GM19240 (cell line): ENCODE data around the gene CEACAM7.

ENCODE experiments used
- DNase-seq: peaks from one replicate; pipeline ENCODE4 v3.0.0; 2011; ENCODE audit warnings: low spot score; ENCODE audit not compliant: insufficient read length

The CEACAM7 gene

GRCh38 chr19:41700381-41701195 is 12.5 kb upstream of the CEACAM7 start:
- DNase-seq: no peak

DNA sequence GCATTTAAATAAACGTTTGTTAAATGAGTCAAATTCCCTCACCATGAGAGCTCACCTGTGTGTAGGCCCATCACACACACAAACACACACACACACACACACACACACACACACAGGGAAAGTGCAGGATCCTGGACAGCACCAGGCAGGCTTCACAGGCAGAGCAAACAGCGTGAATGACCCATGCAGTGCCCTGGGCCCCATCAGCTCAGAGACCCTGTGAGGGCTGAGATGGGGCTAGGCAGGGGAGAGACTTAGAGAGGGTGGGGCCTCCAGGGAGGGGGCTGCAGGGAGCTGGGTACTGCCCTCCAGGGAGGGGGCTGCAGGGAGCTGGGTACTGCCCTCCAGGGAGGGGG is 11.9 kb upstream of the CEACAM7 start:
- no peak for DNase-seq

DNA sequence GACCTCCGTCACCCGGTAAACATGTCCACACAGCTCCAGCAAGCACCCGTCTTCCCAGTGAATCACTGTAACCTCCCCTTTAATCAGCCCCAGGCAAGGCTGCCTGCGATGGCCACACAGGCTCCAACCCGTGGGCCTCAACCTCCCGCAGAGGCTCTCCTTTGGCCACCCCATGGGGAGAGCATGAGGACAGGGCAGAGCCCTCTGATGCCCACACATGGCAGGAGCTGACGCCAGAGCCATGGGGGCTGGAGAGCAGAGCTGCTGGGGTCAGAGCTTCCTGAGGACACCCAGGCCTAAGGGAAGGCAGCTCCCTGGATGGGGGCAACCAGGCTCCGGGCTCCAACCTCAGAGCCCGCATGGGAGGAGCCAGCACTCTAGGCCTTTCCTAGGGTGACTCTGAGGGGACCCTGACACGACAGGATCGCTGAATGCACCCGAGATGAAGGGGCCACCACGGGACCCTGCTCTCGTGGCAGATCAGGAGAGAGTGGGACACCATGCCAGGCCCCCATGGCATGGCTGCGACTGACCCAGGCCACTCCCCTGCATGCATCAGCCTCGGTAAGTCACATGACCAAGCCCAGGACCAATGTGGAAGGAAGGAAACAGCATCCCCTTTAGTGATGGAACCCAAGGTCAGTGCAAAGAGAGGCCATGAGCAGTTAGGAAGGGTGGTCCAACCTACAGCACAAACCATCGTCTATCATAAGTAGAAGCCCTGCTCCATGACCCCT is 11.3 kb upstream of the CEACAM7 start:
- DNase-seq: no peak

DNA sequence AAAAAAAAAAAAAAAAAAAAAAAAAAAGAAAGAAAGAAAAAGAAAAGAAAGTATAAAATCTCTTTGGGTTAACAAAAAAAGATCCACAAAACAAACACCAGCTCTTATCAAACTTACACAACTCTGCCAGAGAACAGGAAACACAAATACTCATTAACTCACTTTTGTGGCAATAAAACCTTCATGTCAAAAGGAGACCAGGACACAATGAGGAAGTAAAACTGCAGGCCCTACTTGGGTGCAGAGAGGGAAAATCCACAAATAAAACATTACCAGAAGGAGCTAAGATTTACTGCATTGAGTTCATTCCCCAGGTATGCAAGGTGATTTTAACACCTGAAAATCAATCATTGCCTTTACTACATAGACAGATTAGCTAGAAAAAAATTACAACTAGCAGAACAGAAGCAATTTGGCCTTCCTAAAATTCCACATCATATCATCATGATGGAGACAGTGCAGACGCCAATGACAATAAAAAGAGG is 10.7 kb upstream of the CEACAM7 start:
- no peak for DNase-seq

DNA sequence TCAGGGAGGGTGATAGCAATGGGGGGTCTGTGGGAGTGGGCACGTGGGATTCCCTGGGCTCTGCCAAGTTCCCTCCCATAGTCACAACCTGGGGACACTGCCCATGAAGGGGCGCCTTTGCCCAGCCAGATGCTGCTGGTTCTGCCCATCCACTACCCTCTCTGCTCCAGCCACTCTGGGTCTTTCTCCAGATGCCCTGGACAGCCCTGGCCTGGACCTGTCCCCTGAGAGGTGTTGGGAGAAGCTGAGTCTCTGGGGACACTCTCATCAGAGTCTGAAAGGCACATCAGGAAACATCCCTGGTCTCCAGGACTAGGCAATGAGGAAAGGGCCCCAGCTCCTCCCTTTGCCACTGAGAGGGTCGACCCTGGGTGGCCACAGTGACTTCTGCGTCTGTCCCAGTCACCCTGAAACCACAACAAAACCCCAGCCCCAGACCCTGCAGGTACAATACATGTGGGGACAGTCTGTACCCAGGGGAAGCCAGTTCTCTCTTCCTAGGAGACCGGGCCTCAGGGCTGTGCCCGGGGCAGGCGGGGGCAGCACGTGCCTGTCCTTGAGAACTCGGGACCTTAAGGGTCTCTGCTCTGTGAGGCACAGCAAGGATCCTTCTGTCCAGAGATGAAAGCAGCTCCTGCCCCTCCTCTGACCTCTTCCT is 9.3 kb upstream of the CEACAM7 start:
- no peak for DNase-seq

DNA sequence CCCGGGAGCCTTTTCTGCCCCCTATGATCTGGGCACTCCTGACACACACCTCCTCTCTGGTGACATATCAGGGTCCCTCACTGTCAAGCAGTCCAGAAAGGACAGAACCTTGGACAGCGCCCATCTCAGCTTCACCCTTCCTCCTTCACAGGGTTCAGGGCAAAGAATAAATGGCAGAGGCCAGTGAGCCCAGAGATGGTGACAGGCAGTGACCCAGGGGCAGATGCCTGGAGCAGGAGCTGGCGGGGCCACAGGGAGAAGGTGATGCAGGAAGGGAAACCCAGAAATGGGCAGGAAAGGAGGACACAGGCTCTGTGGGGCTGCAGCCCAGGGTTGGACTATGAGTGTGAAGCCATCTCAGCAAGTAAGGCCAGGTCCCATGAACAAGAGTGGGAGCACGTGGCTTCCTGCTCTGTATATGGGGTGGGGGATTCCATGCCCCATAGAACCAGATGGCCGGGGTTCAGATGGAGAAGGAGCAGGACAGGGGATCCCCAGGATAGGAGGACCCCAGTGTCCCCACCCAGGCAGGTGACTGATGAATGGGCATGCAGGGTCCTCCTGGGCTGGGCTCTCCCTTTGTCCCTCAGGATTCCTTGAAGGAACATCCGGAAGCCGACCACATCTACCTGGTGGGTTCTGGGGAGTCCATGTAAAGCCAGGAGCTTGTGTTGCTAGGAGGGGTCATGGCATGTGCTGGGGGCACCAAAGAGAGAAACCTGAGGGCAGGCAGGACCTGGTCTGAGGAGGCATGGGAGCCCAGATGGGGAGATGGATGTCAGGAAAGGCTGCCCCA is 8.5 kb upstream of the CEACAM7 start:
- DNase-seq: no peak

- no peak for DNase-seq
Measured at GRCh38 chr19:41695745-41696144, 7.7 kb upstream of the CEACAM7 start.

DNA sequence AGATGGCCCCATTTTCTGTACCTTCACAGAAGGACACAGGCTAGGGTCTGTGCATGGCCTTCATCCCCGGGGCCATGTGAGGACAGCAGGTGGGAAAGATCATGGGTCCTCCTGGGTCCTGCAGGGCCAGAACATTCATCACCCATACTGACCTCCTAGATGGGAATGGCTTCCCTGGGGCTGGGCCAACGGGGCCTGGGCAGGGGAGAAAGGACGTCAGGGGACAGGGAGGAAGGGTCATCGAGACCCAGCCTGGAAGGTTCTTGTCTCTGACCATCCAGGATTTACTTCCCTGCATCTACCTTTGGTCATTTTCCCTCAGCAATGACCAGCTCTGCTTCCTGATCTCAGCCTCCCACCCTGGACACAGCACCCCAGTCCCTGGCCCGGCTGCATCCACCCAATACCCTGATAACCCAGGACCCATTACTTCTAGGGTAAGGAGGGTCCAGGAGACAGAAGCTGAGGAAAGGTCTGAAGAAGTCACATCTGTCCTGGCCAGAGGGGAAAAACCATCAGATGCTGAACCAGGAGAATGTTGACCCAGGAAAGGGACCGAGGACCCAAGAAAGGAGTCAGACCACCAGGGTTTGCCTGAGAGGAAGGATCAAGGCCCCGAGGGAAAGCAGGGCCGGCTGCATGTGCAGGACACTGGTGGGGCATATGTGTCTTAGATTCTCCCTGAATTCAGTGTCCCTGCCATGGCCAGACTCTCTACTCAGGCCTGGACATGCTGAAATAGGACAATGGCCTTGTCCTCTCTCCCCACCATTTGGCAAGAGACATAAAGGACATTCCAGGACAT is 7.0 kb upstream of the CEACAM7 start:
- DNase-seq: no peak

DNA sequence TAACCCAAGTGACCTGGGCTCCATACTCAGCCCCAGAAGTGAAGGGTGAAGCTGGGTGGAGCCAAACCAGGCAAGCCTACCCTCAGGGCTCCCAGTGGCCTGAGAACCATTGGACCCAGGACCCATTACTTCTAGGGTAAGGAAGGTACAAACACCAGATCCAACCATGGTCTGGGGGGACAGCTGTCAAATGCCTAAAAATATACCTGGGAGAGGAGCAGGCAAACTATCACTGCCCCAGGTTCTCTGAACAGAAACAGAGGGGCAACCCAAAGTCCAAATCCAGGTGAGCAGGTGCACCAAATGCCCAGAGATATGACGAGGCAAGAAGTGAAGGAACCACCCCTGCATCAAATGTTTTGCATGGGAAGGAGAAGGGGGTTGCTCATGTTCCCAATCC is 6.1 kb upstream of the CEACAM7 start:
- no peak for DNase-seq

DNA sequence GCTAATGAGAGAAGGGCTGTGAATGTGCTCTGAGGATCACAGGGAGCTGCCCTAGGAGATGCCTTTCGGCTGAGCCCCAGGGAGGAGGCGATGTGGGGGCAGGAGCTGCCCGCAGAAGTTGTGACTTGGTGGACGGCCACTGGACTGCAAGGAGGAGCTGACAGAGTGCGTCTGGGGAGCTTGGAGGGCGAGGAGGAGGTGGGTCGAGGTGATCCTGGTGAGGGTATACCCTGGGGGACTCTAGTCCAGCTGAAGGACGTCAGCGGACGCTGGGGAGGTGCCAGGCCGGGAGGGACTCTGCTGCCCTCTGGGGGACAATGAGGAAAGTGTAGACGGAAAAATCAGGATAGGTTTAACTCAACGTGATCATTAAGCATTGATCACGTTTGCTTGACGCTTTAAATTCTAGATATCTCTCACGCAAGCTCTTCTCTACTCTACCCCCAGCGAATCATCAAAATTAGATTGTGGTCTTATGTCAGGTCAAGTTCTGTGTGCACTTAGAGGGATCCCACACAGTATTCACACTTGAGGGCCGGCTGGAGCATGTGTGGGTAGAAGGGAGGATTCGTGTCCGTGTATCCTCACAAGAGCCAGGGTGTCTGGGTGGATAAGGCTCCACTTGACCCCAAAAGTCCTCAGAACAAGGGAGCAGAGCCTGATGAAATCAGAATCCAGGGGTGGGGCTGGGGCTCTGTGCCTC is 3.3 kb upstream of the CEACAM7 start:
- no peak for DNase-seq

GRCh38 chr19:41690801-41691065 is 2.7 kb upstream of the CEACAM7 start:
- DNase-seq: no peak

- no peak for DNase-seq
Measured at GRCh38 chr19:41689993-41690800, 2.1 kb upstream of the CEACAM7 start.

- DNase-seq: no peak
Measured at GRCh38 chr19:41688687-41689086, 617 bp upstream of the CEACAM7 start.

GRCh38 chr19:41687419-41687818 is 651 bp downstream of the CEACAM7 start:
- DNase-seq: no peak

DNA sequence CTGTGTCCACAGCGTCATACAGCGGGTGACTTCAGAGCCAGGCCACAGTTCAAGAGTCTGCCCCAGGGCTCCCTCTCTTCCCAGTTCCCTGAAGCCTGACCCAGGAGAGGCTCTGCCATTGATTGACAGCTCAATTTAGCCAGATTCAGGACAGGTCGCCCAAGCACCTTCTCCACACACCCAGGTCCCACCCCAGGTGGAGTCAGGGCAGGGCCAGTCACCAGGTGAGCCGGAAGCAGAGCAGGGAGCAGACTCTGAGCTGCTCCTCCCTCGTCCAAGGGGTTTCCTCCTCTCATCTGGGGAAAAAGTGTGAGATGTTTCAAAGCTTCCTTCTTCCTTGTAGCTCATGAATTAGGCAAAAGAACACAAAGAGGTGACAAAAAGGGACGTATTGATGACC is 5.6 kb downstream of the CEACAM7 start:
- no peak for DNase-seq

DNA sequence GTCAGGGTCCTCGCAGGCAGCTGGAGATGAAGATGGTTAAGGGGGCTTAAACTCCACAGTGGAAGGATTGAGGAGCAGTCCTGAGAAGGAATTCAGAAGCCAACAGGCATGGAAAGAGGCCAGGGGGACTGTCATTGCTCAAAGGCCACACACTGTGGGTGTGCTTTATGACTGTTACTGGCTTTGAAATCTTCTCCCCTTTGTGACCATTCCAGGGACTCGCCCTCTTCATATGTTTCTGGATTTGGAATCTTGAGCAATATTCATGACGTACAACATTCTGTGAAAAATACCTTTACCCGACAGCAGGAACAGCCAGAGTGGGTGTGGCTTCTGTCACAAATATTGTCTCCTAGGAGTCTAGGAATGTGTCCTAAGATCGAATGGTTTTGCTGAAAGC is 16.6 kb downstream of the CEACAM7 start:
- DNase-seq: no peak

DNA sequence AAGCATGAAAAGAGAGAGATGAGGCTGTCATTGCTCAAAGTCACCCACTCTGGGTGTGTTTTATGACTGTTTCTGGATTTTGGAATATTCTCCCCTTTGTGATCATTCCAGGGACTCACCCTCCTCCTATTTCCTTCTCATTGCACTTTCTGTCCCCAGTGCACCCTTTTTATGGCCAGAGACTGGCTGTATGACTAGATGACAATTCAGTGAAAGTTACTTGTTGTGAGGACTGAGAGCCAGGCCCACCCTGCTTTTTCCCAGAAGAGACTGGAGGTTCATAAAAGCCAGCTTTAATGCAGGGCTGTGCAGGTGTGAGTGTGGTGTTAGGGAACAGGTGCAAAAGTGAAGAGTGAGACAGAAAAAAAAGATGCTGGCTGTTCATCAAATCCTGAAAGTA is 17.3 kb downstream of the CEACAM7 start:
- no peak for DNase-seq

DNA sequence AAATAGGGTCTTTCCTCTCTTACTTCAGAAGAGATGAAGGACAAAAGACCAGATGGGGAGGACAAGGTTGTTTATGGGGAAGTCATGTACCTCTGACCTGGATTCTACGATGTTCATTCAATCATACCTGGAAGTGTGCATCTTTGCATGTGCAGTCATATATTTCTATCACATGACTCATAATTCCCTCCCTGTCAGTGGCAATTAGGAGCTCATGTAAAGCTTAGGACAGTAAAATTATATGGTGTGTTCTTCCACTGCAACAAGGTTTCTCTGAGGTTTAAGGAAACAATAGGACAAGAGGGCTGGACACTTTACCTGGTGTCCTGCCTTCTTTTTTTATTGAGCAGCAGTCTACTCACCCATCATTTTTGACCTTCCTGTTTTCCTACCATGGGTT is 19.8 kb downstream of the CEACAM7 start:
- no peak for DNase-seq

DNA sequence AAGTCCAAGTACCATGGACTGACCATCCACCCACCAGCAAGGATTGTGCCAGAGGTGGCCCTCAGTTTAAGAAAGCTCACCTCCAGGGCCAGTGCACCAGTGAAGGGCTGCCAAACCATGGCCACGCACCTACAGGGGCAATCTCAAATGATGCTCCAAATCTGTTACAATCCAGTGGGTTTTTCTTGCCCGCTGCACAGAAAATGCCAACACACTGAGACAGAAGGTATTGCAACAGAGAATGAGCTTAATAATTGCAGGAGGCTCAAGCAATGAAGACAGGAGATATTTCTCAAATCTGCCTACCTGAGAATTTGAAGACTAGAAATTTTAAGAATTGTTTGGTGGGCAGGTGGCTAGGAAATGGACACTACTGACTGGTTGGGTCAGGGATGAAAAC is 22.0 kb downstream of the CEACAM7 start:
- DNase-seq: no peak

GRCh38 chr19:41657157-41657556 is 30.9 kb downstream of the CEACAM7 start:
- DNase-seq: no peak
